ENCODE measurements around the gene MOAP1.
A peak's percentile ranks its signal among the peaks of the same experiment; 100 is the strongest.

MOAP1 gene

GRCh38 chr14:93136009-93136408, 48.7 kb downstream of the MOAP1 start:
- no peak overlapping the region for H3K4me3 ChIP-seq (ENCODE audit: low read length)
- DNase-seq (ENCODE audit: low read depth), result no peak
- TF ChIP-seq, protein P1, sequence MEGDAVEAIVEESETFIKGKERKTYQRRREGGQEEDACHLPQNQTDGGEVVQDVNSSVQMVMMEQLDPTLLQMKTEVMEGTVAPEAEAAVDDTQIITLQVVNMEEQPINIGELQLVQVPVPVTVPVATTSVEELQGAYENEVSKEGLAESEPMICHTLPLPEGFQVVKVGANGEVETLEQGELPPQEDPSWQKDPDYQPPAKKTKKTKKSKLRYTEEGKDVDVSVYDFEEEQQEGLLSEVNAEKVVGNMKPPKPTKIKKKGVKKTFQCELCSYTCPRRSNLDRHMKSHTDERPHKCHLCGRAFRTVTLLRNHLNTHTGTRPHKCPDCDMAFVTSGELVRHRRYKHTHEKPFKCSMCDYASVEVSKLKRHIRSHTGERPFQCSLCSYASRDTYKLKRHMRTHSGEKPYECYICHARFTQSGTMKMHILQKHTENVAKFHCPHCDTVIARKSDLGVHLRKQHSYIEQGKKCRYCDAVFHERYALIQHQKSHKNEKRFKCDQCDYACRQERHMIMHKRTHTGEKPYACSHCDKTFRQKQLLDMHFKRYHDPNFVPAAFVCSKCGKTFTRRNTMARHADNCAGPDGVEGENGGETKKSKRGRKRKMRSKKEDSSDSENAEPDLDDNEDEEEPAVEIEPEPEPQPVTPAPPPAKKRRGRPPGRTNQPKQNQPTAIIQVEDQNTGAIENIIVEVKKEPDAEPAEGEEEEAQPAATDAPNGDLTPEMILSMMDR (conservative IDR thresholded peaks at IDR 0.05; ENCODE audit: low read length), result no peak

DNA sequence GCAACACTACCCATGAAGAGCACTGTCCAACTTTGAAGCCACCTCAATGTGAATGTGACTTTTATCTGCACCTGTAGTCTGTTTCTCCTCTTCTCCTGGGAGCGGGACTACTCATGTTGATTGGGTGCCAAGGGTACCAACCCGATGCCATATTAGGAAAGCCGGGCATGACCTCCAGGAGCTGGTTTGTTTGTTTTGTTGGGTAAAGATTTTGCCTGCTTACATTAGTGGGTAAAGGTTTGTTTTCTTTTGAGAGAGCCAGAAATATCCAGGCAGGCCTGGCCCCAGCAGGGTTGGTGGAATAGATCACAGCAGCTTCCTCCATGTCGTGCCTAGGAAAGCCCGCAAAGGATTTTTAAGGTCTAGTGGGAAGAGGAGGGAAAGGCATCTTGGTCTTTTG, 49.3 kb downstream of the MOAP1 start:
- TF ChIP-seq, protein P1 (conservative IDR thresholded peaks at IDR 0.05; ENCODE audit: low read length), result no peak
- DNase-seq (ENCODE audit: low read depth), result no peak

DNA sequence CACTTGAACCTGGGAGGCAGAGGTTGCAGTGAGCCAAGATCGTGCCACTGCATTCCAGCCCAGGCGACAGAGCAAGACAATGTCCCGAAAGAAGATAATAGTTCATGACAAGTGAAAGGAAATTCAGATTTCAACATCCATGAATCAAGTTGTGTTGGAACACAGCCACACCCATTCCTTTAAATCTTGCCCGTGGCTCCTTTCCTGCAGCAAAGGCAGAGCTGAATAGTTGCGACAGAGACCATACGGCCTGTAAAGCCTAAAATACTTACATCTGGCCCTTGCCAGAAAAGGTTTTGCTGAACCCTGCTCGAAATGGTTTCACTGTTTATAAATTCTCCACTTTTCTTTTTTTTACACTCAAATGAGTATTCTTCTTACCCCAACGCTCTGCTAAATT, 51.2 kb downstream of the MOAP1 start:
- peak; percentile 87 for DNase-seq (ENCODE audit: low read depth)
- TF ChIP-seq, protein P1 (conservative IDR thresholded peaks at IDR 0.05; ENCODE audit: low read length), result no peak
- H3K4me3 ChIP-seq (ENCODE audit: low read length), result no peak overlapping the region

More for the DNA sequence above, 49.3 kb downstream of the MOAP1 start:
- H3K4me3 ChIP-seq (ENCODE audit: low read length), result no peak overlapping the region

DNA sequence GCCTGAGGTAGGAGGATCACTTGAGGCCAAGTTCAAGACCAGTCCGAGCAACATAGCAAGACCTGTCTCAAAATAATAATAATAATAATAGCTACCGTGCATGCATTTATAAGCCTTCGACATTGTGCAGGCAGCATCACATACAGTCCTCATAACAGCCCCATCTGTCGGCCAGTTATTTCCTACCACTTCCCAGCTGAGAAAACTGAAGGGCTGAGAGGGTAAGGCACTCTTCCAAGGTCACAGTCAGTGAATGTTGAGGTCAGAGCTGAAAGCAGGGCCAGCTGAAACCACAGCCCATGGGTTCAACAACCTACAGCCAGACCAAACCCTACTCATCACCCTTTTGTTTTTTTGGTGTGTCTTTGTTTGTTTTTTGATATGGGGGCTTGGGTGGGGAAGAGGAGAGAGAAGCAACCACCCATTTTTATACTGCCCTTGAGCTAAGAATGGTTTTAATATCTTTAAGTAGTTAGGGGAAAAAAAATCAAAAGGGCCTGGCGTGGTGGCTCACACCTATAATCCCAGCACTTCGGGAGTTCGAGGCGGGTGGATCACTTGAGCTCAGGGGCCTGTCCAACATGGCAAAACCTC, 52.1 kb downstream of the MOAP1 start:
- DNase-seq (ENCODE audit: low read depth), result peak; percentile 29
- TF ChIP-seq, protein P1 (conservative IDR thresholded peaks at IDR 0.05; ENCODE audit: low read length), result peak; percentile 56

More for the DNA sequence above, 52.1 kb downstream of the MOAP1 start:
- no peak overlapping the region for H3K4me3 ChIP-seq (ENCODE audit: low read length)

All from AG10803 (cell line).